Measurements from ENCODE around the gene JUNB.
"Not testable (repeated sequence)": the region's sequence is repeated elsewhere in the genome, so short reads cannot be mapped to it uniquely, and the experiment has no call there.

The JUNB gene

GRCh38 chr19:12804051-12804450 is 12.8 kb downstream of the JUNB start:
- DNase-seq = no peak

- peak in 13 of 14 donors; percentile 56 to 86 (median 68) for DNase-seq
Observed at GRCh38 chr19:12806242-12807081, 15.2 kb downstream of the JUNB start, which contains the start of gene RNASEH2A. Gene RNASEH2A (plus strand): TSS chr19:12806584. CDS start chr19:12806674, 90 bp downstream.

- no peak for DNase-seq
Observed at GRCh38 chr19:12815088-12815487, 23.8 kb downstream of the JUNB start.

- not testable (repeated sequence) for DNase-seq
Observed at GRCh38 chr19:12817188-12817587, 25.9 kb downstream of the JUNB start.

- DNase-seq = not testable (repeated sequence)
Observed at GRCh38 chr19:12817810-12818209, 26.5 kb downstream of the JUNB start.

- no peak for DNase-seq
Observed at GRCh38 chr19:12821761-12822160, 30.5 kb downstream of the JUNB start.

GRCh38 chr19:12825254-12826131 is 34.2 kb downstream of the JUNB start:
- DNase-seq = no peak

GRCh38 chr19:12828494-12828893 is 37.2 kb downstream of the JUNB start:
- DNase-seq = peak in 1 of 14 donors; percentile 25

- no peak for DNase-seq
Observed at GRCh38 chr19:12833418-12833737, 42.1 kb downstream of the JUNB start.

GRCh38 chr19:12833738-12834565 is 42.7 kb downstream of the JUNB start:
- DNase-seq = peak in 2 of 14 donors; percentile 2 to 58

GRCh38 chr19:12834566-12834943 is 43.3 kb downstream of the JUNB start, which contains the start of gene RTBDN:
Gene RTBDN (minus strand): TSS chr19:12834579. CDS start chr19:12829979, 4,600 bp downstream.
- DNase-seq = peak in 1 of 14 donors; percentile 56

- peak in 1 of 14 donors; percentile 43 for DNase-seq
Observed at GRCh38 chr19:12834976-12835757, 43.9 kb downstream of the JUNB start.

GRCh38 chr19:12836529-12836863 is 45.2 kb downstream of the JUNB start:
- DNase-seq = no peak

GRCh38 chr19:12837225-12837624 is 45.9 kb downstream of the JUNB start:
- no peak for DNase-seq

GRCh38 chr19:12838182-12838885 is 47.0 kb downstream of the JUNB start, which contains the start of gene MAST1:
Gene MAST1 (plus strand): TSS chr19:12838515. CDS start chr19:12838573, 58 bp downstream.
- DNase-seq = peak in 2 of 14 donors; percentile 32 to 38

- DNase-seq = peak in 1 of 14 donors; percentile 49
Observed at GRCh38 chr19:12838886-12839756, 47.8 kb downstream of the JUNB start.

- DNase-seq = peak in 1 of 14 donors; percentile 83
Observed at GRCh38 chr19:12840091-12841079, 49.1 kb downstream of the JUNB start.

- peak in 2 of 14 donors; percentile 18 to 70 for DNase-seq
Observed at GRCh38 chr19:12841094-12841493, 49.8 kb downstream of the JUNB start.

Data from C1 segment of cervical spinal cord (tissue), 14 donors.